ENCODE measurements around the gene RPN1. TPM values are rescaled to one million over a fixed set of nuclear protein-coding genes. Genes with fewer than 3 reads are reported as not detected.

The RPN1 gene
- total RNA-seq, 2 experiments from 2014 or later = 123 to 149 TPM

- ChIA-PET CTCF (ENCODE audit: unreplicated experiment) (no interaction called here), POLR2A (interaction anchor here (0.5 kb wide), 1 partner anchor 779 kb away, joined by 4 read pairs; no protein-coding TSS in a partner anchor)
- H3K36me3 ChIP-seq (ENCODE audit: insufficient read depth, low read length) = peaks cover 40% of the 10 kb centered on the region
- no peak overlapping the region for H3K27ac ChIP-seq (ENCODE audit: low read depth, low read length, poor library complexity, severe bottlenecking)
- TF ChIP-seq CTCF (conservative IDR thresholded peaks at IDR 0.05; ENCODE audit: low read length) (no peak), EZH2phosphoT487 (IDR thresholded peaks at IDR 0.05; ENCODE audit: borderline replicate concordance, low read depth, low read length) (no peak)
- H3K9me2 ChIP-seq (ENCODE audit: insufficient read depth, low read length) = no peaks in the 10 kb centered on the region
- H3K79me2 ChIP-seq (ENCODE audit: insufficient read depth, low read depth, low read length) = peaks cover 8% of the 10 kb centered on the region; the same call in 1 of the 2 replicates
- H2AFZ ChIP-seq (ENCODE audit: low read length) = no peak overlapping the region; the same call in 1 of the 2 replicates
- peaks cover 21% of the 10 kb centered on the region for H3K4me1 ChIP-seq (ENCODE audit: insufficient read depth, low read length, poor library complexity, severe bottlenecking)
- H4K20me1 ChIP-seq (ENCODE audit: insufficient read depth, low read length) = no peaks in the 10 kb centered on the region
- BruUV-seq (replicated peaks) = no TSS peak
- H3K4me3 ChIP-seq (ENCODE audit: low read depth, low read length, poor library complexity, severe bottlenecking) = peak overlapping the region; percentile 89
- H3K9me3 ChIP-seq (ENCODE audit: low read length) = no peaks in the 10 kb centered on the region
- peak overlapping the region; percentile 66 for H3K4me2 ChIP-seq (ENCODE audit: low read length)
- DNase-seq (ENCODE audit: low spot score) = no peak
- intact Hi-C loops (cut with micrococcal nuclease; ENCODE audit: unreplicated experiment) = loop anchor here (1.0 to 5.0 kb wide), 4 partner anchors 64 to 261 kb away; partner anchors contain the start of gene ACAD9
Observed at GRCh38 chr3:128616516-128617269, 33.9 kb downstream of the RPN1 start.

GRCh38 chr3:128614076-128614475 lies 36.5 kb downstream of the RPN1 start:
- Histone ChIP-seq H3K9me2 (ENCODE audit: insufficient read depth, low read length) (no peaks in the 10 kb centered on the region), H3K4me1 (ENCODE audit: insufficient read depth, low read length, poor library complexity, severe bottlenecking) (peaks cover 13% of the 10 kb centered on the region), H3K4me3 (ENCODE audit: low read depth, low read length, poor library complexity, severe bottlenecking) (no peak overlapping the region), H3K36me3 (ENCODE audit: insufficient read depth, low read length) (peaks cover 14% of the 10 kb centered on the region; the same call in 1 of the 2 replicates), H3K27ac (ENCODE audit: low read depth, low read length, poor library complexity, severe bottlenecking) (no peak overlapping the region), H2AFZ (ENCODE audit: low read length) (no peak overlapping the region), H3K9me3 (ENCODE audit: low read length) (no peaks in the 10 kb centered on the region), H4K20me1 (ENCODE audit: insufficient read depth, low read length) (no peaks in the 10 kb centered on the region), H3K4me2 (ENCODE audit: low read length) (no peak overlapping the region), H3K79me2 (ENCODE audit: insufficient read depth, low read depth, low read length) (peaks cover 8% of the 10 kb centered on the region; the same call in 1 of the 2 replicates)
- intact Hi-C loops (cut with micrococcal nuclease; ENCODE audit: unreplicated experiment) = no loop called here
- CTCF ChIA-PET (ENCODE audit: unreplicated experiment) = no interaction called here
- POLR2A ChIA-PET = no interaction called here
- DNase-seq (ENCODE audit: low spot score) = no peak
- no TSS peak for BruUV-seq (replicated peaks)
- TF ChIP-seq EZH2phosphoT487 (IDR thresholded peaks at IDR 0.05; ENCODE audit: borderline replicate concordance, low read depth, low read length) (no peak), CTCF (conservative IDR thresholded peaks at IDR 0.05; ENCODE audit: low read length) (no peak)
